Stimulated activated CD4-positive, alpha-beta T cell treated with anti-CD3 and anti-CD28 coated beads, Interleukin-15, amount 100 ng/mL, for 24 hours (primary cell): Measurements from ENCODE around the gene RASAL2.
"Not testable (repeated sequence)": the region's sequence is repeated elsewhere in the genome, so short reads cannot be mapped to it uniquely, and the experiment has no call there.

ENCODE experiments used
- DNase-seq: peaks from one replicate; pipeline ENCODE4 v3.0.0-alpha.2; 2020

Gene RASAL2

GRCh38 chr1:178120520-178121052 is 26.7 kb downstream of the RASAL2 start:
- DNase-seq: not testable (repeated sequence)

DNA sequence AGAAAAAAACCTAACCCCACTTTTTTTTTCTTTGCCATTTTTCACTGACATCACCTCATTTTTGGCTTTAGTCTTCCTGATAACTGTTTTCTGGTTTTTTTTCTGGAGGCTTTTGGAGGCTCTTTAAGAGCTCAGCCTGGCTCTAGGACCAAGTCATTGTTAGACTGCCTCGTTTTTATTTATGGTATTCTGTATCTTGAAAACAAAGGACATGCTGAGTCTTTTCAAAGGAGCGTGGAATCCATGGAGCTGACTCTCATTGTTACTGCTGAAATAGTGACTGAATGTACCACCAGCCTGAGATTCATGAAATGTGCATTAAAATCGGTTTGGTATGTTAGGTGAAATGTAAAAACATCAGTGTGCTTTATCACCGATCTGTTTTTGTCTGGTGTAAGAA is 28.0 kb downstream of the RASAL2 start:
- DNase-seq: no peak

GRCh38 chr1:178122283-178122682 is 28.4 kb downstream of the RASAL2 start:
- no peak for DNase-seq

- DNase-seq: no peak
Observed at GRCh38 chr1:178124115-178124514, 30.2 kb downstream of the RASAL2 start.

DNA sequence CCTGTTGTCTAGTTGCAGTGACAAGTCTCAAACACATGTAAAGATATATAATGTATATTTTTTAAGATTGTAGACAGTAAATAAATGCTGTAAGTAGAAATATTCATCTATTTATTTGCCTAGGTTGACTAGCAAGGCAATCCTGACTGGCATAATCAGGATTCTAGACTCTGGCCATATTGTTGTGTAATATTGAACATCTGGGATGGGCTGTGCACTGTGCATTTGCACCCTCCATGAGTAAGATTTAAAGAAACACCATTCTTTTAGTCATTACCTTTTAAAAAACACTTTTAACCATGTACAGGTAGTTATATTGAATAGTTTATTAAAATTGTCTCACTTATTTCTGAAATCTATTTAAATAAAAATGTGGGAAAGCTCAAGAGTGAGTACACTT is 32.4 kb downstream of the RASAL2 start:
- no peak for DNase-seq

GRCh38 chr1:178126741-178127185 is 32.9 kb downstream of the RASAL2 start:
- no peak for DNase-seq

GRCh38 chr1:178127482-178128191 is 33.7 kb downstream of the RASAL2 start:
- DNase-seq: no peak

DNA sequence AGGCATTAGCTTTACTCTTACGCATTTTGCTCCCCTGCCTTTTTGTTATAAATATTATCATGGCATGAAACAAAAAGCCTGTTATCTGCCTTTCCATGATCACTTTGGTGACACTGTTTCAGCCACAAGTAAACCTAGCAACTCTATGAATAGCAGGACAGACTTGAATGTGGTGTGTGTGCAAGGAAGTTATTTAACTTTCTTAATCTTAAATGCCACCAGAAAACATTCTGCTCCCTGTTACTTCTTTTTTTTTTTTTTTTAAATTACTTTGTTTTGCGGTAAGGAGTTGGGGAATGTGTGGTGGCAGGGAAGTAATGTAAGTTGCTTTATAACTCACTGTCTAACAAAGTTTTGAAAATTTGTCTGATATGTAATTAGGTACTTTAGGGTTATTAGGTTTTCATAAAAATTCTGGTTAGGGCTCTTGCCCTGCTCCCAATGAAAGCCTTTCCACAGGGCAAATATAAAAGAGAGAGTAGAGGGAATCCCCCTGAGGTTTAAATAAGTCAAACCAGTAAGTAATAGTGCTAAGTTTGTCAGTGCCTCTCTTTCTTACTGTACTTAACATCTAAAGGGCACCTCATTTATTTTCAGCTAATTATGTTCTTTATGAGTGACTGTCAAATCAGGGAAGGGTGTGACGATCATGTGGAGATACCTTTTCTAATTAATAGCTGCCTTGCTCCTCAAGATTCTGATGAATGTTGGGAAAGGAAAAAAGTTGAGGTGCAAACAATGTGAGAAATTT is 39.5 kb downstream of the RASAL2 start:
- no peak for DNase-seq

- no peak for DNase-seq
Observed at GRCh38 chr1:178134061-178134460, 40.2 kb downstream of the RASAL2 start.

DNA sequence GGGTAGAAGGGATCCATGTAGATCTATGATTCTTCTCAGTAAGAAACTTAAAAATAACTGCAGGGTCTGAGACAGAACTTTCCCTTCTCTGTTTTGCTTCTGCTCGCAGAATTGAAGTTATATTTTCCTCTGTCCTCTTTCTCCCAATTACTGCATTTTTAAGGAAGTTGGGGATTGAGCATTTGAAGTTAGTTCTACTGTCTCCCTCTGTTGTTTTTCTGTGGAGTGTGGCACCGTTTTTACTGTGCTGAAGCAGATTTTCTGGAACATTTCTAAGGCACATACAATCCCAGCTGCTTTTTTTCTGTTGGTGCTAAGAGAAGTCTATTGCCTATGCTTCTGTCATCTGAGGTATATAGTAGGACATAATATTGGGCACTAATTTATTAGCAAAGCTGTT is 43.3 kb downstream of the RASAL2 start:
- no peak for DNase-seq

DNA sequence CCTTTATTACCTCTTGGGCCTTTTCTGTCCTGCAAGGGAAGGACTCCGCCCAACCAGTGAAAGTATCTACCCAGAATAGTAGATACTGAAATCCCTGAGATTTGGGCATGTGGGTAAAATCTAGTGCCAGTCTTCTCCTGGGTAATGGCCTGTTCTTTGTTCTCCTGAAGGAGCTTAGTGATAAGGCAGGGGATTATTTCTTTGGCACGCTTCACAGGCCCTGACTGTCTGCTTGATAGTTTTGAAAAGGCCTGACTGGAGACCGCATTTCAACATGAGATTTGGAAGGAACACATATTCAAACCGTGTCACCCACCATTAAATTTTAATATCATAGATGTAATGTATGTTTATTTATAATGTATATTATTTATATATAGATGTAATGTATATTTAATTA is 48.9 kb downstream of the RASAL2 start:
- DNase-seq: no peak

DNA sequence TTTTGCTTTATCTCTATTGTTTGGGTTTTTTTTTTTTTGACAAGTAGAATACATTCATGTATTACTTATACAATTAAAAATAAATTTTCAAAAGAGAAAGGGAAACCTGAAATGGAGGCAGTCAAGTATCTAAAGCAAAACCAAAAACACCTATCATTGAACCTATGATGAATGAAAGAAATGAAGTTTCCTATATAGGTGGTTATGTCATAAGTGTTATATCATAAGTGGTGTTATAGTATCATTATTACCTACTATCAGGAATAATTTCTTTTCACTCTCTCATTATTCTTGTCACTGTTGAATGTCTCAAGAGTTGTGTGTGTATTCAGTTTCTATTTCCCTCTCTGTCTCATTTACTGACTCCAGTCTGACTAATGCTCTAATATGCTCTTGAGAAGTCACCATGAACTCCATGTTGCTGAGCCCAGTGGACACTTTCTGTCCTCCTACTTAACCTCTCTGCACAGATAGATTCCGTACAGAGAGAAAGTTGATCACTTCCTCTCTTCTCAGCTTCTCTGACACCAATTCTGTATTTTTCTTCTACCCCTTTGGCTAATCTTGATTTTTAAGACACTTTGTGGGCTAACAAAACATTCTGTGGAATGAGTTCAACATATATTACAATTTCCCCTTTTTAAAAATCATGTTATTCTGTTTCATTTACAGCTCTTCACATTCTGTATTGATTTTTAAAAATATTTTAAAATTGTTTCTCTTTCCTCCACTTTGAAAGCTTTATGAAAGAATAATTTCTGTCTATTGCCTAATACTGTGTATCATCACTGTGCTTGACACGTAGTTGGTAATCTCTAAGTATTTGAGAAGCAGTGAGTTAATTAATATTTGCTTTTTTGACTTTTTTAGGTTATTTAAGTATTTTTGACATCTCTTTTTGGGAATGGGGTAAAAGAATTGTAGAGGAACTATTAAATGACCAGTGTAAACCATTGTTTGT is 50.1 kb downstream of the RASAL2 start:
- DNase-seq: no peak

DNA sequence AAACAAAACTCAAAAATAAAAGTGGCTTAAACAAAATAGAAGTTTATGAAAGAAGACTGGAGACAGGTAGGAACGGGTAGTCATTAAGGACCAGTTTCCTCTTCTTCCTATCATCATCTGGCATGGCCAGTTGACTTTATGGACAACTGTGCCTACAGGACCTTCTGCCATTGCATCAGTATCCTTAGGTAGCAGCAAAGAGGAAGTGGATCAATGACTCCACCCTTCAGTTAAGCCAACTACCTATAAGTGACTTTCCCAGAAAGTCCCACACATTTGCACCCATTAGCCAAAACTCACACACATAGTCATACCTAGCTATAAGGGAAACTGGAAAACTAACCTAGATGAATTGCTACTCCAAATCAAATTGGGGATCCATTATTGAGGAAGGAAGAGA is 51.7 kb downstream of the RASAL2 start:
- DNase-seq: no peak

DNA sequence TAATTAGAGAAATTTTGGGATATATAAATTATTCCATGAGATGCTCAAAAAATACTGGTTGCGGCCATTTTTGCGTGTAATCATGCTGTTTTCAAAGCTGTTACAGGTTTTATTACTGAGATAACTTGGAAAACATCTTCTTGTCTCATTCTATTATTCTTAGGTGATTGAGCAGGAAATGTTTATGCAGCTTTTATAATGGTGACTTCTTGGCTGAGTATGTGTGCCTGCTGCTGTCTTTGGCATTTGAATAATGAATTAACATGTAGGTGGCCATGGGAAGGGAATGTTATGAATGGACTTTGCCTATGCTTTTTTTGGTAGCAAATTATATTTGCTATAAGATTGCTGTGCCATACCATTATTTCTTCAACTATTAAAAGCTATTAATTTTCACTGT is 52.5 kb downstream of the RASAL2 start:
- DNase-seq: no peak

GRCh38 chr1:178150610-178151009 is 56.7 kb downstream of the RASAL2 start:
- DNase-seq: no peak

DNA sequence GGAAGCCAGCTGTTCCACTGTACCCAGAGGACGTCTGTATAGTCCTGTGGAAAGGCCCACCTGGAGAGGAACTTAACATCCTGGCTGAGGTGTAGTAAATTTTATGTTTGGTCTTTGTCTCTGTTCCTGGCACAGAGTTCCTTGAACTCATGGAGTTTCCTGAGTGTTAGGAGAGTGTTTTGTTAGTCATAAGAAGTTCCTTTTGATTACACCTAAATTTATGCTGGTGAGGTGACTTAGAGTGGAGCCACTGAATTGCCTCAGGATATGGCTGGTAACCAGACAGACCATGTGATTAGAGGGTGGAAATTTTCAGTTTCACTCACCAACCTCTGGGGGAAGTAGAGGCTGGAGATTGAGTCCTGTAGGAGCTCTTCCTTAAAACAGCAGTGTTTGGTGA is 57.9 kb downstream of the RASAL2 start:
- DNase-seq: no peak

GRCh38 chr1:178155481-178156255 is 61.8 kb downstream of the RASAL2 start:
- DNase-seq: no peak

- DNase-seq: no peak
Observed at GRCh38 chr1:178160736-178161475, 67.0 kb downstream of the RASAL2 start.

DNA sequence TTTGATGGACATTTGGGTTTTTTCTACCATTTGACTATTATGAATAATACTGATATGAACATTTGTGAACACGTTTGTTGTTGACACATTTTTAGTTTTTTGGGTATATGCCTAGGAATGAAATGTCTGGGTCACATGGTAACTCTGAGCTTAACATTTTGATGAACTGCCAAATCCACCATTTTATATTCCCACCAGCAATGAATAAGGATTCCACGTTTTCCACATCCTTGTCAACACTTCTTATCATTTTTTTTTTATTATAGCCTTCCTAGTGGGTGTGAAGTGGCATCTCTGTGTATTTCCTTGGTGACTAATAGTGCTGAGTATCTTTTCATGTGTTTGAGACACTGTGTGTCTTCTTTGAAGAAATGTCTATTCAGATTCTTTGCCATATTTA is 67.6 kb downstream of the RASAL2 start:
- no peak for DNase-seq

DNA sequence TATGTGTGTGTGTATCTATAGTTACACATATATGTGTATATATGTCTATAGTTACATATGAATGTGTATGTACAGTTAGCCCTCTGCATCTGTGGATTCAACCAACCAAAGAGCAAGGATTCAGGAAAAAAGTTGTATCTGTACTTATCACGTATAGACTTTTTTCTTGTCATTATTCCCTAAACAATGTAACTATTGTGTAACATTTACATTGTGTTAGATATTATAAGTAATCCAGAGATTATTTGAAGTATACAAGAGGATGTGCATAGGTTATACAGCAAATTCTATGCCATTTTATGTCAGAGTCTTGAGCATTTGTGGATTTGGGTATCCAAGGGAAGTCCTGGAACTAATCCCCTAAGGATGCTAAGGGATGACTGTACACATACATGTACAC is 71.3 kb downstream of the RASAL2 start:
- DNase-seq: no peak

DNA sequence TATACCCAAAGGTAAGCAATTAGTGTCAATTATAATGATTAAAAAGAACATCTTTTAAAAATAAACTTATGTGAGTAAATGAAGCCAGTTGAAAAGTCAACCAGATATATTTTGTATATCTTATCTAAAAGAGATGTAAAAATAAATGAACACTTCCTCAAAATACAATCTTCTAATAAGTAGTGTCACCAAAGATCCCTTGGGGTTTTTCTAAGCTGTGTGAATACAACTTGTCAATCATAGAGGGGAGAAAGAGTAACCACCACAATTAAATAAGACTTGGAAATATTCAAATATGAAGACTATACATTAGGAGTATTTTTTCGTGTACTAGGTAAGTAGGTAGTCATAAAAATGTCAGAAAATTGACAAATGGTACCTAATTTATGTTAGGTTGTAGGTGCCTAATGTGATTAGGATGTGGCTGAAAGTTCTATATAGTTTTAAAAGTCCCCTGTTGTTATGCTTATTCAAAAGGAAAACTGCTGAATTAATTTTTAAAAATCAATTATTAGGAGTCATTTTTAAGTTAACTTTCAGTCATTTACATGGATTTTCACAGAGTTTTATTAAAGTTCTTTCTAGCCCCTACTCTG is 72.6 kb downstream of the RASAL2 start:
- DNase-seq: no peak
